Osteocyte (in vitro differentiated cells): ENCODE measurements around the gene CXorf66. TPM values are rescaled to one million over a fixed set of nuclear protein-coding genes. Genes with fewer than 3 reads are reported as not detected.
"Not testable (repeated sequence)": the region's sequence is repeated elsewhere in the genome, so short reads cannot be mapped to it uniquely, and the experiment has no call there.

Experiments
- DNase-seq: peaks from one replicate; pipeline ENCODE4 v3.0.0; 2021; ENCODE audit warnings: mixed read lengths; ENCODE audit not compliant: unreplicated experiment; ENCODE audit errors: extremely low spot score
- H3K27ac Mint-ChIP-seq: one replicate; pipeline ENCODE4 v1.8.0; 2021; ENCODE audit warnings: mild to moderate bottlenecking, mixed read lengths; ENCODE audit not compliant: unreplicated experiment
- H3K27me3 Mint-ChIP-seq: one replicate; pipeline ENCODE4 v1.8.0; 2021; ENCODE audit warnings: mixed read lengths; ENCODE audit not compliant: unreplicated experiment
- H3K36me3 Mint-ChIP-seq: one replicate; pipeline ENCODE4 v1.8.0; 2021; ENCODE audit warnings: mixed read lengths; ENCODE audit not compliant: unreplicated experiment
- H3K4me1 Mint-ChIP-seq: one replicate; pipeline ENCODE4 v1.8.0; 2021; ENCODE audit warnings: mixed read lengths; ENCODE audit not compliant: unreplicated experiment
- H3K4me3 Mint-ChIP-seq: one replicate; pipeline ENCODE4 v1.8.0; 2021; ENCODE audit warnings: mild to moderate bottlenecking, moderate library complexity, mixed read lengths; ENCODE audit not compliant: unreplicated experiment
- H3K9me3 Mint-ChIP-seq: one replicate; pipeline ENCODE4 v1.8.0; 2021; ENCODE audit warnings: mixed read lengths; ENCODE audit not compliant: unreplicated experiment
- total RNA-seq: library from RNA; stranded (reverse); gene quantifications from 2 replicates; pipeline ENCODE4 v1.2.1, GENCODE V29; 2021
- TF ChIP-seq, protein P1 (sequence below): fragments of 200-600 bp; sonication (generic); IDR thresholded peaks from 2 replicates; pipeline ENCODE4 v1.5.0; 2021; ENCODE audit warnings: antibody characterized with exemption, mild to moderate bottlenecking, moderate library complexity

The CXorf66 gene
- total RNA-seq, 1 donor from 2014 or later, result not detected

GRCh38 chrX:139971394-139971749 is 6.1 kb upstream of the CXorf66 start:
- no peak overlapping the region for H3K27ac Mint-ChIP-seq
- no peak for DNase-seq
- H3K9me3 Mint-ChIP-seq, result peaks cover 3% of the 10 kb centered on the region
- H3K36me3 Mint-ChIP-seq, result no peaks in the 10 kb centered on the region
- H3K27me3 Mint-ChIP-seq, result peaks cover 3% of the 10 kb centered on the region
- H3K4me3 Mint-ChIP-seq, result no peak overlapping the region
- H3K4me1 Mint-ChIP-seq, result no peaks in the 10 kb centered on the region
- TF ChIP-seq, protein P1, sequence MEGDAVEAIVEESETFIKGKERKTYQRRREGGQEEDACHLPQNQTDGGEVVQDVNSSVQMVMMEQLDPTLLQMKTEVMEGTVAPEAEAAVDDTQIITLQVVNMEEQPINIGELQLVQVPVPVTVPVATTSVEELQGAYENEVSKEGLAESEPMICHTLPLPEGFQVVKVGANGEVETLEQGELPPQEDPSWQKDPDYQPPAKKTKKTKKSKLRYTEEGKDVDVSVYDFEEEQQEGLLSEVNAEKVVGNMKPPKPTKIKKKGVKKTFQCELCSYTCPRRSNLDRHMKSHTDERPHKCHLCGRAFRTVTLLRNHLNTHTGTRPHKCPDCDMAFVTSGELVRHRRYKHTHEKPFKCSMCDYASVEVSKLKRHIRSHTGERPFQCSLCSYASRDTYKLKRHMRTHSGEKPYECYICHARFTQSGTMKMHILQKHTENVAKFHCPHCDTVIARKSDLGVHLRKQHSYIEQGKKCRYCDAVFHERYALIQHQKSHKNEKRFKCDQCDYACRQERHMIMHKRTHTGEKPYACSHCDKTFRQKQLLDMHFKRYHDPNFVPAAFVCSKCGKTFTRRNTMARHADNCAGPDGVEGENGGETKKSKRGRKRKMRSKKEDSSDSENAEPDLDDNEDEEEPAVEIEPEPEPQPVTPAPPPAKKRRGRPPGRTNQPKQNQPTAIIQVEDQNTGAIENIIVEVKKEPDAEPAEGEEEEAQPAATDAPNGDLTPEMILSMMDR, result no peak

GRCh38 chrX:139969286-139969685 is 4.0 kb upstream of the CXorf66 start:
- no peaks in the 10 kb centered on the region for H3K36me3 Mint-ChIP-seq
- TF ChIP-seq, protein P1, result no peak
- no peaks in the 10 kb centered on the region for H3K4me1 Mint-ChIP-seq
- peaks cover 3% of the 10 kb centered on the region for H3K27me3 Mint-ChIP-seq
- H3K9me3 Mint-ChIP-seq, result no peaks in the 10 kb centered on the region
- DNase-seq, result no peak
- no peak overlapping the region for H3K27ac Mint-ChIP-seq
- H3K4me3 Mint-ChIP-seq, result no peak overlapping the region

GRCh38 chrX:139967750-139968149 is 2.4 kb upstream of the CXorf66 start:
- no peaks in the 10 kb centered on the region for H3K36me3 Mint-ChIP-seq
- peaks cover 8% of the 10 kb centered on the region for H3K27me3 Mint-ChIP-seq
- no peak for DNase-seq
- H3K9me3 Mint-ChIP-seq, result no peaks in the 10 kb centered on the region
- no peaks in the 10 kb centered on the region for H3K4me1 Mint-ChIP-seq
- no peak overlapping the region for H3K4me3 Mint-ChIP-seq
- H3K27ac Mint-ChIP-seq, result no peak overlapping the region
- TF ChIP-seq, protein P1, result no peak

DNA sequence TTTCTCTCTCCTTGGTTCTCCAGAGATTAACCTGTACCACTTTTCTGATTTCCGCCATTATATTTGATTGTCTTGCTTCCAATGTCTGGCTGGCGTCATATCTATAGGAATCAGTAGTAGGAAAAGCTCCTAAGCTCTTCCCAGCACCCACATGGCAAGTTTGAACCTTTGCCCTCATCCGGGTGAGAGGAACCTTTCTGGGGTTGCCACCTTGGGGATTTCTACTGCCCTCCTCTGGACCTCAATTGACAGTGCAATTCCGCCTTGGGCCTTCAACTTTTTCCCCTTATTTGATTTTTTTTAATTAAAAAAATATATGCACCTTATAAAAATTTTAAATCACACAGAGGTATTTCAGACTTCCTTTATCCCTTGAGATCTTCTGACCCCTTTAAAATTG is 2.0 kb upstream of the CXorf66 start:
- Mint-ChIP-seq H3K9me3 (no peaks in the 10 kb centered on the region), H3K4me3 (no peak overlapping the region), H3K36me3 (no peaks in the 10 kb centered on the region), H3K4me1 (no peaks in the 10 kb centered on the region), H3K27ac (no peak overlapping the region), H3K27me3 (peaks cover 8% of the 10 kb centered on the region)
- DNase-seq, result no peak
- TF ChIP-seq, protein P1, result peak; percentile 23

DNA sequence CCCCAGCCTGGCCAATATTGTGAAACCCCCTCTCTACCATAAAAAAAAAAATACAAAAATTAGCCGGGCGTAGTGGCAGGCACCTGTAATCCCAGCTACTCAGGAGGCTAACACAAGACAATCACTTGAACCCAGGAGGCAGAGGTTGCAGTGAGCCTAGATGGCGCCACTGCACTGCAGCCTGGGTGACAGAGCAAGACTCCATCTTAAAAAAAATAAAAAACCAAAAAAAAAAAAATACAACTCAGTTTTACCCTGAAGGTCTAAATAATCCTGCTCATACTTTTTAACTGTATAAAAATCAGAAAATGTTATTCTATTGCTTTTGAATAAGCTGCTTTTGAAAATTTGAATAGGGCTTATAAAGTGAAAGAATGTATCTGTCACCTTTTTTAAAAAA is 838 bp upstream of the CXorf66 start:
- H3K27me3 Mint-ChIP-seq, result peaks cover 12% of the 10 kb centered on the region
- H3K36me3 Mint-ChIP-seq, DNase-seq, H3K4me1 Mint-ChIP-seq, H3K9me3 Mint-ChIP-seq, H3K27ac Mint-ChIP-seq, H3K4me3 Mint-ChIP-seq: not testable (repeated sequence)
- TF ChIP-seq, protein P1, result peak; percentile 37

- not testable (repeated sequence) for H3K9me3 Mint-ChIP-seq, H3K4me3 Mint-ChIP-seq, H3K36me3 Mint-ChIP-seq
Observed at GRCh38 chrX:139961091-139961490, 4.2 kb downstream of the CXorf66 start.

More at GRCh38 chrX:139961091-139961490, 4.2 kb downstream of the CXorf66 start:
- H3K27me3 Mint-ChIP-seq, result peaks cover 21% of the 10 kb centered on the region
- H3K27ac Mint-ChIP-seq, H3K4me1 Mint-ChIP-seq, DNase-seq: not testable (repeated sequence)
